Neutrophil (primary cell): ENCODE results near the gene AIF1L.
"Not testable (repeated sequence)": the region's sequence is repeated elsewhere in the genome, so short reads cannot be mapped to it uniquely, and the experiment has no call there.

Source experiments
- H3K27ac ChIP-seq: fragments of 200-600 bp; sonication (generic); 2 replicates; pipeline ENCODE4 v1.5.1; 2016; ENCODE audit warnings: mild to moderate bottlenecking, moderate library complexity
- H3K27me3 ChIP-seq: fragments of 200-600 bp; sonication (generic); 2 replicates; pipeline ENCODE4 v1.6.0; 2016; ENCODE audit warnings: mild to moderate bottlenecking
- H3K36me3 ChIP-seq: fragments of 200-600 bp; sonication (generic); 2 replicates; pipeline ENCODE4 v1.5.1; 2017
- H3K4me1 ChIP-seq, 2 experiments: fragments of 200-600 bp in 1 of 2; sonication (generic) in 1 of 2; 1 replicate in 1 of 2; 2 replicates in 1 of 2; pipeline versions ENCODE4 v1.5.1 to v1.6.1; 2013 to 2016; ENCODE audit warnings: low read depth in 1 of 2, low read length in 1 of 2, mild to moderate bottlenecking in 1 of 2, moderate library complexity in 1 of 2; ENCODE audit not compliant: control insufficient read depth in 1 of 2, insufficient read depth in 1 of 2
- H3K4me3 ChIP-seq, 2 experiments: fragments of 200-600 bp in 1 of 2; sonication (generic) in 1 of 2; 1 replicate in 1 of 2; 2 replicates in 1 of 2; pipeline ENCODE4 v1.5.1; 2013 to 2016; ENCODE audit warnings: low read depth in 1 of 2, low read length in 1 of 2, mild to moderate bottlenecking in 1 of 2, moderate library complexity in 1 of 2
- H3K9me3 ChIP-seq: fragments of 200-600 bp; sonication (generic); 2 replicates; pipeline ENCODE4 v1.5.1; 2016
- TF ChIP-seq, protein P1 (sequence below): fragments of 200-600 bp; sonication (generic); IDR thresholded peaks from 2 replicates; pipeline ENCODE4 v1.5.1; 2016; ENCODE audit warnings: antibody characterized with exemption

Gene AIF1L

DNA sequence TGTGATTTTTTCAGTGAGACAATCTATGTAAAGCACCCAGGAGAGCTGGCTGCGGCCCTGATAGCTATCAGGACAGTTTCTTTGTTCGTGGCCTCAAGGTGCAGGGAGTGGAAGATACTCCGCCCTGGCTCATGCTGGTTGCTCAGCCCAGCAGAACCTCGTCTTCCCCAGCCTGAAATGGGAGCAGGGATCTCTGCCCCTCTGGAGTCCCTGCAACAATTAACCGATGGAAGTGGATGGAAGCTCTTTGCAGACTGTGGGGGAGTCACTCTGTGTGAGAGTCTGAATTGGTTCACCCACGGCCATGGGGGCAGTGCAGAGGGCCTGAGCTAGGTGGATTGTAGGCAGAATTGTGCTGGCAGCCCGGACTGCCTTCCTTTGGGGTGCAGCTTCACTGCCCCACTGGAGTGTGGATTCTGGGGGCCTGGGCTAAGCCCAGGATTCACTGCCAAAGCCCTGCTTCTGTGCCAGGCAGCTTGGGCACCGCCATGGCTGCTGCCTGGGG lies 2.8 kb downstream of the AIF1L start:
- TF ChIP-seq, protein P1, sequence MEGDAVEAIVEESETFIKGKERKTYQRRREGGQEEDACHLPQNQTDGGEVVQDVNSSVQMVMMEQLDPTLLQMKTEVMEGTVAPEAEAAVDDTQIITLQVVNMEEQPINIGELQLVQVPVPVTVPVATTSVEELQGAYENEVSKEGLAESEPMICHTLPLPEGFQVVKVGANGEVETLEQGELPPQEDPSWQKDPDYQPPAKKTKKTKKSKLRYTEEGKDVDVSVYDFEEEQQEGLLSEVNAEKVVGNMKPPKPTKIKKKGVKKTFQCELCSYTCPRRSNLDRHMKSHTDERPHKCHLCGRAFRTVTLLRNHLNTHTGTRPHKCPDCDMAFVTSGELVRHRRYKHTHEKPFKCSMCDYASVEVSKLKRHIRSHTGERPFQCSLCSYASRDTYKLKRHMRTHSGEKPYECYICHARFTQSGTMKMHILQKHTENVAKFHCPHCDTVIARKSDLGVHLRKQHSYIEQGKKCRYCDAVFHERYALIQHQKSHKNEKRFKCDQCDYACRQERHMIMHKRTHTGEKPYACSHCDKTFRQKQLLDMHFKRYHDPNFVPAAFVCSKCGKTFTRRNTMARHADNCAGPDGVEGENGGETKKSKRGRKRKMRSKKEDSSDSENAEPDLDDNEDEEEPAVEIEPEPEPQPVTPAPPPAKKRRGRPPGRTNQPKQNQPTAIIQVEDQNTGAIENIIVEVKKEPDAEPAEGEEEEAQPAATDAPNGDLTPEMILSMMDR, result no peak
- H3K27me3 ChIP-seq, result peaks cover 49% of the 10 kb centered on the region
- H3K27ac ChIP-seq, result no peak overlapping the region
- peaks cover 0 to 8% of the 10 kb centered on the region in 2 experiments for H3K4me1 ChIP-seq
- no peaks in the 10 kb centered on the region for H3K36me3 ChIP-seq
- no peak overlapping the region for H3K4me3 ChIP-seq
- H3K9me3 ChIP-seq, result no peaks in the 10 kb centered on the region

DNA sequence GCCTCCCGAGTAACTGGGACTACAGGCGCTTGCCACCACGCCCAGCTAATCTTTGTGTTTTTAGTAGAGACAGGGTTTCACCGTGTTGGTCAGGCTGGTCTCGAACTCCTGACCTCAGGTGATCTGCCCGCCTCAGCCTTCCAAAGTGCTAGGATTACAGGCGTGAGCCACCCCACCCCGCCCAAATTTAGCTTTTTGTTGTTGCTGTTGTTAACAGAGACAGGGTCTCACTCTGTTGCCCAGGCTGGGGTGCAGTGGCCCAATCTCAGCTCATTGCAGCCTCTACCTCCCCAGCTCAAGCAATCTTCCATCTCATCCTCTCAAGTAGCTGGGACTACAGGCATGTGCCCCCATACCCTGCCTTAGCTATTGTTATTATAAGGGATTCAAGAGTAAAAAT lies 3.5 kb downstream of the AIF1L start:
- peaks cover 42% of the 10 kb centered on the region for H3K27me3 ChIP-seq
- not testable (repeated sequence) for H3K4me1 ChIP-seq

DNA sequence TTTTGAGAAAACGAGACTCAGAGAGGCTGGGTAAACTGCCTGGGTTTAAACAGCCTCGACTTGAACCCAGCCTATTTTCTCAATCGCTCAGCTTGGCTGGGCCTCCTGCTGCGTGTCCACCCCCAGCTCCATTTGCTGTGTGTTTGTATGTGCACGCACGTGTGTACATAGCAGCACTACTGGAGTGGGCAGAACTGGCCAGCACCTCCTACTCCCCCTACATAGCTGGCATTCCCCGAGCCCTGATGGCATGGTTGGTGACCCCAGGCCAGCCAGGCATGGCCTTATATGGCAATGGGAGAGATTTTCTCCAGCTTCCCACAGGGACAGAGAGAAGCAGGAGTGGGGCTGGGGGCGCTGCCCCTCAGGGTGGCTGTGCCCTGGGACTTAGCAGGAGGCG lies 4.1 kb downstream of the AIF1L start:
- peaks cover 36% of the 10 kb centered on the region for H3K27me3 ChIP-seq
- H3K4me1 ChIP-seq, result peaks cover 0 to 8% of the 10 kb centered on the region in 2 experiments
- no peaks in the 10 kb centered on the region for H3K36me3 ChIP-seq
- H3K4me3 ChIP-seq, result no peak overlapping the region
- H3K9me3 ChIP-seq, result no peaks in the 10 kb centered on the region
- no peak overlapping the region for H3K27ac ChIP-seq
- TF ChIP-seq, protein P1, result no peak

More for the DNA sequence above, 3.5 kb downstream of the AIF1L start:
- H3K4me3 ChIP-seq, H3K9me3 ChIP-seq, H3K27ac ChIP-seq, H3K36me3 ChIP-seq: not testable (repeated sequence)

DNA sequence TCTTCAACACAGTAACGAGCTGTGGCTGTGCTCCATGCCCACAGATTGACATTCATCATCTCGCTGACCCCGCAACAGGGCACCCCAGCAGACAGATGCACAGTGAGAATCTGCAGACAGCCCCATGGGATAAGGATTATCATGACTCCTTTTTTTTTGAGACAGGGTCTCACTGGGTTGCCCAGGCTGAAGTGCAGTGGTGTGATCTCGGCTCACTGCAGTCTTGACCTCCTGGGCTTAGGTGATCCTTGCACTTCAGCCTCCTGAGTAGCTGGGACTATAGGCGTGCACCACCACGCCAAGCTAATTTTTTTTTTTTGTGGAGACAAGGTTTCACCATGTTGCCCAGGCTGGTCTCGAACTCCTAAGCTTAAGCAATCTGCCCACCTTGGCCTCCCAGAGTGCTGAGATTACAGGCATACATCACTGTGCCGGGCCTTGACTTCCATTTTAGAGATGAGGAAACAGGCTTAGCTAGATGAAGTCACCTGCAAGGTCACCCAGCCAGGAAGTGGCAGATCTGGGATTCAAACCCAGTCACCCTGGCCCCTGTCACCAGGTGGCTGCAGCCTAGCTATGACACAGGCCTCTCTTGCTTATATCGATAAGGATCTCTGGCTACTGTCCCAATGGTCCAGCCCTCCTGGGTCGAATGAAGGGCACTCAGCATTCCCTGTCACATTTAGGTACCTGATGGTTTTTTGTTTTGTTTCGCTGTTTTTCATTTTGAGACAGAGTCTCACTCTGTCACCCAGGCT lies 5.1 kb downstream of the AIF1L start:
- H3K27ac ChIP-seq, result no peak overlapping the region
- H3K36me3 ChIP-seq, result no peaks in the 10 kb centered on the region
- H3K9me3 ChIP-seq, result no peaks in the 10 kb centered on the region
- TF ChIP-seq, protein P1, result no peak
- H3K4me3 ChIP-seq, result no peak overlapping the region
- peaks cover 0 to 7% of the 10 kb centered on the region in 2 experiments for H3K4me1 ChIP-seq
- peaks cover 26% of the 10 kb centered on the region for H3K27me3 ChIP-seq

DNA sequence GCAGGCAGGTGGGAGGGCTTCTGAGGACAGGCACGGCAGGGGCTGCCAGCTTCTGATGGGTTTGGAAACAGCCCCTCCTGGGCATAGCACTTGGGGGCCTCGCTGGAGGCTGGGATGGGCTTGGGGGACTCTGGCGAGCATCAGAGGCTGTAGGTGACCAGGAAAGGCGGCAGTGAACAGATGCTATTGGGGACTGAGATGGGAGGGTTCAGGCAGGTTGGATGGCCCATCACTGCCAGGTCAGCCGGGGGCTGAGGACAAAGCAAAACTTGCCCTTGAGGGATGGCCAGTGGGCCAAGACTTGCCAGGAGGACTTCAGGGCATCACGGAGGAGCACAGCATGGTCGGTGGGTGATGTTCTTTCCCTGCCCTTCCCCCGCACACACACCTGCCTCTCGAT lies 6.7 kb downstream of the AIF1L start:
- Histone ChIP-seq H3K4me1 (no peaks in the 10 kb centered on the region), H3K36me3 (no peaks in the 10 kb centered on the region), H3K4me3 (no peak overlapping the region), H3K27ac (no peak overlapping the region), H3K27me3 (peaks cover 10% of the 10 kb centered on the region), H3K9me3 (no peaks in the 10 kb centered on the region)
- TF ChIP-seq, protein P1, result no peak

DNA sequence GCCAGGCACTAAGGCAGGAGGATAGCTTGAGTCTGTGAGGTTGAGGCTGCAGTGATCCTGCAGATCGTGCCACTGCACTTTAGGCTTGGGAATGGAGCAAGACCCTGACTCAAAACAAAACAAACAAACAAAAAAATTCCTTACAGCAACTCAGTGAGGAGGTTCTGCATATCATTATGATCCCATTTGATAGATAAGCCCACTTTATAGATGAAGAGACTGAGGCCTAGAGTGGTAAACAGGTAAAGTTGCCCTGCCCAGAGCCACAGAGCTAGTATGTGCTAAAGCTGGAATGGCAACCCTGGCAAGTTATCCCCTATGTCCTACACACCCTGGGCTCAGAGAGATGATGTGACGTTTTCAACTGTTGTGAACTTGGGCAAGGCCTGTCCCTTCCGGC lies 7.2 kb downstream of the AIF1L start:
- Histone ChIP-seq H3K4me1 (no peaks in the 10 kb centered on the region), H3K4me3 (no peak overlapping the region), H3K9me3 (no peaks in the 10 kb centered on the region), H3K36me3 (no peaks in the 10 kb centered on the region), H3K27ac (no peak overlapping the region), H3K27me3 (peaks cover 5% of the 10 kb centered on the region)
- TF ChIP-seq, protein P1, result no peak
